OCI-LY1 (cell line): Measurements from ENCODE around the gene SPCS2.
"Not testable (repeated sequence)": the region's sequence is repeated elsewhere in the genome, so short reads cannot be mapped to it uniquely, and the experiment has no call there.

Experiments used
- H2AFZ ChIP-seq: fragments of 200-600 bp; sonication (generic), shearing (Covaris generic); 2 replicates; pipeline ENCODE4 v1.6.0; 2014; ENCODE audit warnings: antibody characterized with exemption, mild to moderate bottlenecking, low read length
- H3F3A ChIP-seq: fragments of 200-600 bp; sonication (generic), shearing (Covaris generic); 2 replicates; pipeline ENCODE4 v1.6.0; 2014; ENCODE audit warnings: mild to moderate bottlenecking, antibody characterized with exemption, low read length, moderate library complexity; ENCODE audit not compliant: insufficient read depth
- H3K27ac ChIP-seq: fragments of 200-600 bp; sonication (generic); 2 replicates; pipeline ENCODE4 v1.5.1; 2014; ENCODE audit warnings: low read length, mixed run types, mild to moderate bottlenecking, low read depth; ENCODE audit not compliant: poor library complexity, severe bottlenecking
- H3K27me3 ChIP-seq: fragments of 200-600 bp; sonication (generic); 2 replicates; pipeline ENCODE4 v1.6.0; 2014; ENCODE audit warnings: antibody characterized with exemption, mild to moderate bottlenecking, low read length, moderate library complexity; ENCODE audit not compliant: insufficient read depth
- H3K36me3 ChIP-seq: fragments of 200-600 bp; sonication (generic); 2 replicates; pipeline ENCODE4 v1.6.1; 2014; ENCODE audit warnings: mild to moderate bottlenecking, antibody characterized with exemption, low read length, moderate library complexity, mixed read lengths; ENCODE audit not compliant: insufficient read depth
- H3K4me1 ChIP-seq: fragments of 200-600 bp; sonication (generic); 2 replicates; pipeline ENCODE4 v1.5.1; 2014; ENCODE audit warnings: mild to moderate bottlenecking, low read length, moderate library complexity; ENCODE audit not compliant: insufficient read depth, severe bottlenecking
- H3K4me2 ChIP-seq: fragments of 200-600 bp; sonication (generic), shearing (Covaris generic); 2 replicates; pipeline ENCODE4 v1.6.1; 2014; ENCODE audit warnings: low read length
- H3K4me3 ChIP-seq: fragments of 200-600 bp; sonication (generic); 2 replicates; pipeline ENCODE4 v1.5.1; 2014; ENCODE audit warnings: low read length, low read depth, mild to moderate bottlenecking, mixed read lengths; ENCODE audit not compliant: poor library complexity, severe bottlenecking
- H3K79me2 ChIP-seq: fragments of 200-600 bp; shearing (Covaris generic); 2 replicates; pipeline ENCODE4 v1.6.1; 2016; ENCODE audit warnings: mixed run types, low read length, mixed read lengths; ENCODE audit not compliant: insufficient read depth
- H3K9ac ChIP-seq: fragments of 200-600 bp; sonication (generic), shearing (Covaris generic); 2 replicates; pipeline ENCODE4 v1.6.1; 2014; ENCODE audit warnings: mild to moderate bottlenecking, low read length, mixed read lengths
- H3K9me2 ChIP-seq: fragments of 200-600 bp; sonication (generic), shearing (Covaris generic); 2 replicates; pipeline ENCODE4 v1.6.1; 2014; ENCODE audit warnings: low read depth, mild to moderate bottlenecking, low read length, mixed read lengths
- H3K9me3 ChIP-seq: fragments of 200-600 bp; shearing (Covaris generic); 2 replicates; pipeline ENCODE4 v1.6.1; 2014; ENCODE audit warnings: low read length, mixed read lengths
- H4K20me1 ChIP-seq: fragments of 200-600 bp; sonication (generic), shearing (Covaris generic); 2 replicates; pipeline ENCODE4 v1.6.0; 2016; ENCODE audit warnings: mild to moderate bottlenecking, low read length; ENCODE audit not compliant: insufficient read depth
- EZH2 ChIP-seq: fragments of 200-600 bp; sonication (generic), shearing (Covaris generic); IDR thresholded peaks from 2 replicates; pipeline ENCODE4 v1.8.0; 2017; ENCODE audit warnings: borderline replicate concordance, mixed run types, mild to moderate bottlenecking, antibody characterized with exemption, low read length, moderate library complexity, mixed read lengths
- TF ChIP-seq, protein P1 (sequence below): fragments of 200-600 bp; sonication (generic), shearing (Covaris generic); IDR thresholded peaks from 2 replicates; pipeline ENCODE4 v1.5.1; 2017; ENCODE audit warnings: mild to moderate bottlenecking, antibody characterized with exemption, low read length, moderate library complexity, mixed read lengths

Gene SPCS2

DNA sequence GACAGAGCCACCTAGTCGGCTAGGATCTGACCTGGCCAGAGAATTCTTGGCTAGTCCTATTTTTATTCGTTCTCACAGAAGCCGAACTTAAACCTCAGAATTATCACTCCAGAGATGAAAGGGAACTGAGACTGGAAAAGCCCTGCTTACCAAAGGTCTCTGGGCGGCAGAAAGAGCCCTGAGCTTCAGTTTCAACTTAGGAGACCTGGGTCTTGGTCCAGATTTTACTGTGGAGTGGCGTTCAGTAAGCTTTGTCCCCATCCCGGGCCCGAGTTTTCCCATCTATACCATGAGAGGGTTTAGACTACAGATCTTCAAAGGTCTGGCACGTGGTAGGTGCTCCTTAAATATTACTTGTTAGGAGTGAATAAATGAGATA, 40.2 kb downstream of the SPCS2 start:
- H3K9me2 ChIP-seq = no peaks in the 10 kb centered on the region
- peak overlapping the region; percentile 87 for H3K4me3 ChIP-seq

GRCh38 chr11:74990150-74990549, 41.1 kb downstream of the SPCS2 start:
- not testable (repeated sequence) for H2AFZ ChIP-seq, H3K9me2 ChIP-seq, H3F3A ChIP-seq, H3K27me3 ChIP-seq, H4K20me1 ChIP-seq, H3K9me3 ChIP-seq
- Histone ChIP-seq H3K9ac (peak overlapping the region; percentile 92), H3K27ac (peak overlapping the region; percentile 80), H3K4me2 (peak overlapping the region; percentile 93), H3K4me1 (peaks cover 45% of the 10 kb centered on the region), H3K4me3 (peak overlapping the region; percentile 87), H3K36me3 (peaks cover 24% of the 10 kb centered on the region), H3K79me2 (peaks cover 23% of the 10 kb centered on the region)

More for the DNA sequence above, 40.2 kb downstream of the SPCS2 start:
- Histone ChIP-seq H3K4me1 (peaks cover 45% of the 10 kb centered on the region), H3F3A (no peaks in the 10 kb centered on the region), H2AFZ (no peak overlapping the region), H3K4me2 (peak overlapping the region; percentile 93), H3K27ac (peak overlapping the region; percentile 80), H3K9ac (peak overlapping the region; percentile 92), H3K36me3 (peaks cover 15% of the 10 kb centered on the region; the same call in 1 of the 2 replicates), H3K27me3 (no peaks in the 10 kb centered on the region), H4K20me1 (no peaks in the 10 kb centered on the region), H3K79me2 (peaks cover 23% of the 10 kb centered on the region), H3K9me3 (no peaks in the 10 kb centered on the region)
- TF ChIP-seq EZH2 = no peak
- TF ChIP-seq, protein P1, sequence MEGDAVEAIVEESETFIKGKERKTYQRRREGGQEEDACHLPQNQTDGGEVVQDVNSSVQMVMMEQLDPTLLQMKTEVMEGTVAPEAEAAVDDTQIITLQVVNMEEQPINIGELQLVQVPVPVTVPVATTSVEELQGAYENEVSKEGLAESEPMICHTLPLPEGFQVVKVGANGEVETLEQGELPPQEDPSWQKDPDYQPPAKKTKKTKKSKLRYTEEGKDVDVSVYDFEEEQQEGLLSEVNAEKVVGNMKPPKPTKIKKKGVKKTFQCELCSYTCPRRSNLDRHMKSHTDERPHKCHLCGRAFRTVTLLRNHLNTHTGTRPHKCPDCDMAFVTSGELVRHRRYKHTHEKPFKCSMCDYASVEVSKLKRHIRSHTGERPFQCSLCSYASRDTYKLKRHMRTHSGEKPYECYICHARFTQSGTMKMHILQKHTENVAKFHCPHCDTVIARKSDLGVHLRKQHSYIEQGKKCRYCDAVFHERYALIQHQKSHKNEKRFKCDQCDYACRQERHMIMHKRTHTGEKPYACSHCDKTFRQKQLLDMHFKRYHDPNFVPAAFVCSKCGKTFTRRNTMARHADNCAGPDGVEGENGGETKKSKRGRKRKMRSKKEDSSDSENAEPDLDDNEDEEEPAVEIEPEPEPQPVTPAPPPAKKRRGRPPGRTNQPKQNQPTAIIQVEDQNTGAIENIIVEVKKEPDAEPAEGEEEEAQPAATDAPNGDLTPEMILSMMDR = no peak

GRCh38 chr11:74990941-74991340, 41.9 kb downstream of the SPCS2 start:
- Histone ChIP-seq H3K79me2 (peaks cover 23% of the 10 kb centered on the region), H3K4me3 (peak overlapping the region; percentile 87), H3K27me3 (no peaks in the 10 kb centered on the region), H3K9ac (peak overlapping the region; percentile 4; the same call in 1 of the 2 replicates), H2AFZ (no peak overlapping the region), H3K4me1 (peaks cover 45% of the 10 kb centered on the region), H3K27ac (no peak overlapping the region), H3K9me2 (no peaks in the 10 kb centered on the region), H4K20me1 (no peaks in the 10 kb centered on the region), H3K9me3 (no peaks in the 10 kb centered on the region), H3K4me2 (peak overlapping the region; percentile 93), H3K36me3 (peaks cover 30% of the 10 kb centered on the region), H3F3A (no peaks in the 10 kb centered on the region)
- TF ChIP-seq, protein P1 = no peak
- TF ChIP-seq EZH2 = no peak

- Histone ChIP-seq H3K36me3 (peaks cover 43% of the 10 kb centered on the region), H4K20me1 (no peaks in the 10 kb centered on the region), H3K4me1 (peaks cover 44% of the 10 kb centered on the region), H3K4me2 (peak overlapping the region; percentile 93; the same call in 1 of the 2 replicates), H3K79me2 (peaks cover 23% of the 10 kb centered on the region), H3K4me3 (no peak overlapping the region), H3K27ac (peak overlapping the region; percentile 24), H2AFZ (no peak overlapping the region), H3F3A (no peaks in the 10 kb centered on the region), H3K9ac (no peak overlapping the region), H3K9me2 (no peaks in the 10 kb centered on the region), H3K9me3 (no peaks in the 10 kb centered on the region), H3K27me3 (no peaks in the 10 kb centered on the region)
- TF ChIP-seq, protein P1 = no peak
- TF ChIP-seq EZH2 = no peak
Observed at GRCh38 chr11:74992852-74993251, 43.8 kb downstream of the SPCS2 start.
